Trophoblast cell (in vitro differentiated cells and primary cell): ENCODE data around the gene AGAP1.
A peak's percentile ranks its signal among the peaks of the same experiment; 100 is the strongest.

Source experiments
- DNase-seq, 2 donors: peaks; one replicate each; pipeline ENCODE4 v3.0.0-alpha.2; 2016
- H2AFZ ChIP-seq: 2 replicates; pipeline ENCODE4 v1.6.1; 2013; ENCODE audit warnings: low read length, moderate library complexity, mild to moderate bottlenecking; ENCODE audit not compliant: insufficient read depth, poor library complexity
- H2AK5ac ChIP-seq: 2 replicates; pipeline ENCODE4 v1.6.1; 2013; ENCODE audit warnings: mild to moderate bottlenecking, low read length
- H2BK120ac ChIP-seq: 2 replicates; pipeline ENCODE4 v1.6.1; 2013; ENCODE audit warnings: low read length, mild to moderate bottlenecking, moderate library complexity; ENCODE audit not compliant: insufficient read depth, poor library complexity
- H2BK12ac ChIP-seq: 2 replicates; pipeline ENCODE4 v1.6.1; 2013; ENCODE audit warnings: mild to moderate bottlenecking, low read length, moderate library complexity
- H2BK5ac ChIP-seq: 2 replicates; pipeline ENCODE4 v1.6.1; 2013; ENCODE audit warnings: low read length, low read depth, moderate library complexity, mild to moderate bottlenecking; ENCODE audit not compliant: poor library complexity
- H3K14ac ChIP-seq: 2 replicates; pipeline ENCODE4 v1.6.1; 2013; ENCODE audit warnings: mild to moderate bottlenecking, low read length
- H3K18ac ChIP-seq: 2 replicates; pipeline ENCODE4 v1.6.1; 2013; ENCODE audit warnings: mild to moderate bottlenecking, low read length
- H3K23ac ChIP-seq: 2 replicates; pipeline ENCODE4 v1.6.1; 2013; ENCODE audit warnings: low read length
- H3K27ac ChIP-seq: 2 replicates; pipeline ENCODE4 v1.5.1; 2013; ENCODE audit warnings: low read depth, mild to moderate bottlenecking, inconsistent platforms, low read length, moderate library complexity
- H3K27me3 ChIP-seq: 2 replicates; pipeline ENCODE4 v1.6.1; 2013; ENCODE audit warnings: inconsistent platforms, mild to moderate bottlenecking, low read length, moderate library complexity; ENCODE audit not compliant: insufficient read depth
- H3K36me3 ChIP-seq, 2 experiments: 1 replicate in 1 of 2; 2 replicates in 1 of 2; pipeline ENCODE4 v1.6.1; 2013; ENCODE audit warnings: low read length in 2 of 2, mild to moderate bottlenecking in 2 of 2, moderate library complexity in 1 of 2; ENCODE audit not compliant: insufficient read depth in 2 of 2, control insufficient read depth in 1 of 2
- H3K4ac ChIP-seq: 2 replicates; pipeline ENCODE4 v1.6.1; 2013; ENCODE audit warnings: low read depth, mild to moderate bottlenecking, low read length, moderate library complexity
- H3K4me1 ChIP-seq, 2 experiments: 1 replicate in 1 of 2; 2 replicates in 1 of 2; pipeline ENCODE4 v1.6.1; 2013; ENCODE audit warnings: low read length in 2 of 2, mild to moderate bottlenecking in 2 of 2, moderate library complexity in 1 of 2; ENCODE audit not compliant: insufficient read depth in 2 of 2, control insufficient read depth in 1 of 2
- H3K4me2 ChIP-seq: 2 replicates; pipeline ENCODE4 v1.6.1; 2013; ENCODE audit warnings: inconsistent platforms, mild to moderate bottlenecking, low read length, moderate library complexity
- H3K4me3 ChIP-seq: 2 replicates; pipeline ENCODE4 v1.5.1; 2013; ENCODE audit warnings: mild to moderate bottlenecking, low read depth, low read length, inconsistent platforms
- H3K79me1 ChIP-seq: one replicate; pipeline ENCODE4 v1.6.1; 2013; ENCODE audit warnings: low read length
- H3K79me2 ChIP-seq: 2 replicates; pipeline ENCODE4 v1.6.1; 2013; ENCODE audit warnings: low read length, mild to moderate bottlenecking; ENCODE audit not compliant: control insufficient read depth, insufficient read depth, poor library complexity
- H3K9ac ChIP-seq: 2 replicates; pipeline ENCODE4 v1.6.1; 2013; ENCODE audit warnings: mild to moderate bottlenecking, low read length
- H3K9me3 ChIP-seq: 2 replicates; pipeline ENCODE4 v1.6.1; 2013; ENCODE audit warnings: low read depth, mild to moderate bottlenecking, control low read depth, inconsistent platforms, low read length; ENCODE audit not compliant: insufficient read depth
- H4K12ac ChIP-seq: 2 replicates; pipeline ENCODE4 v1.6.1; 2013; ENCODE audit warnings: low read depth, mild to moderate bottlenecking, low read length, moderate library complexity
- H4K8ac ChIP-seq: 2 replicates; pipeline ENCODE4 v1.6.1; 2013; ENCODE audit warnings: low read depth, mild to moderate bottlenecking, low read length, moderate library complexity
- H4K91ac ChIP-seq: one replicate; pipeline ENCODE4 v1.6.1; 2013; ENCODE audit warnings: low read depth, mild to moderate bottlenecking, low read length, moderate library complexity
- WGBS: extraction: QIAGEN DNeasy Blood & Tissue Kit; methylation state at CpG from one replicate; pipeline ENCODE4 v1.1.7; 2013; ENCODE audit warnings: missing lambda C conversion rate; ENCODE audit not compliant: insufficient read length, insufficient coverage; ENCODE audit errors: extremely low coverage; 5-methylcytosine and 5-hydroxymethylcytosine counted together

AGAP1 gene

GRCh38 chr2:235716875-235717496, 223.1 kb downstream of the AGAP1 start:
- Histone ChIP-seq H3K9ac (no peak overlapping the region), H2AK5ac (no peak overlapping the region), H2BK5ac (no peak overlapping the region), H4K12ac (no peak overlapping the region), H3K27ac (no peak overlapping the region), H3K79me2 (no peaks in the 10 kb centered on the region), H3K23ac (no peak overlapping the region), H3K4me3 (no peak overlapping the region), H3K79me1 (no peaks in the 10 kb centered on the region), H3K9me3 (no peaks in the 10 kb centered on the region), H2BK120ac (no peak overlapping the region), H4K91ac (no peak overlapping the region), H3K4me1 (peaks cover 4% of the 10 kb centered on the region in 2 experiments), H3K27me3 (no peaks in the 10 kb centered on the region), H4K8ac (no peak overlapping the region), H3K18ac (no peak overlapping the region), H2BK12ac (no peak overlapping the region), H3K4me2 (no peak overlapping the region), H2AFZ (no peak overlapping the region), H3K14ac (no peak overlapping the region), H3K36me3 (no peaks in the 10 kb centered on the region), H3K4ac (no peak overlapping the region)
- DNase-seq = peak; percentile 9 to 74
- no CpG with 5 or more reads among the region's 13 CpGs for WGBS

DNA sequence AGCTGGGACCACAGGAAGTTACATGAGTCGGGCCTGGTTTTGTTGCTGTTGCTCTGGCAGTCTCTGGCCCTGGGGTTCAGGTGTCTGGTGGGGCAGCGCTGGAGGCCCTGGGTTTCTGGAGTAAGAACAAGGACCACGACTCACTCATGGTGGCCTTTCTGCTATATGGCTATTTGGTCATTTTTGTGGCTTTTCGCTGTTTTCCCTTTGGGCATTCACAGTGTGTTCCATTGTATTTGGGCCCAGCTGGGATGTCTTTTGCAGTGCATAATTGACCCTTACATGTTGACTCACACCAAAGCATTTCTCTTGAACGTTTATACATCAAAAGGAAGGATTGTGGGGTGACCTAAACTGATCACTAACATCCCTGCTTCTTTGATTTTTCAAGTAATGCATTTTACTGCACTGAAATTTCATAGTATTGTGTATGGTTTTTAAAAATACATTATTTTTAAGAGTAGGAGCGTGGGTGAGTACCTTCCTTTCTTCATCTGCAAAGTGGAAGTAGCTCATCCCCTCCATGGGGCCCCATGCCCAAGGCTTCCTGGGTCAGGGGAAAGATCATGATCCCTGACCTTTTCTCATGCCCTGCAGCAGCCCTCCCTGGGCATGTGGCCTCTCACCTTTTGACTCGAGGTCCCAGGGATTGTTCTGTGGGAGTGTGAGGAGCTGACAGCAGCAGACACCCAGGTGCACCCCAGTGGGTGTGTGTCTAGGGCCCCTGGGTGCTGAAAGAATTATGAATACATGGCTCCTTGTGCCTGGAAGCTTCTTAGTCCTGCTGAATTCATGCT, 225.5 kb downstream of the AGAP1 start:
- no peak overlapping the region for H4K91ac ChIP-seq
- no peak overlapping the region for H2AK5ac ChIP-seq
- H2BK5ac ChIP-seq = no peak overlapping the region
- no peak overlapping the region for H2AFZ ChIP-seq
- H3K4ac ChIP-seq = no peak overlapping the region
- WGBS = no CpG with 5 or more reads among the region's 7 CpGs
- H3K4me1 ChIP-seq = peaks cover 4% of the 10 kb centered on the region in 2 experiments
- H3K9me3 ChIP-seq = no peaks in the 10 kb centered on the region
- H3K4me2 ChIP-seq = no peak overlapping the region
- no peak overlapping the region for H2BK12ac ChIP-seq
- no peak overlapping the region for H3K4me3 ChIP-seq
- no peak overlapping the region for H3K18ac ChIP-seq
- peaks cover 2 to 3% of the 10 kb centered on the region in 2 experiments for H3K36me3 ChIP-seq
- no peaks in the 10 kb centered on the region for H3K79me2 ChIP-seq
- H2BK120ac ChIP-seq = no peak overlapping the region
- H3K14ac ChIP-seq = no peak overlapping the region
- H3K9ac ChIP-seq = no peak overlapping the region
- H3K27ac ChIP-seq = no peak overlapping the region
- DNase-seq = no peak
- H3K27me3 ChIP-seq = no peaks in the 10 kb centered on the region
- H3K23ac ChIP-seq = no peak overlapping the region
- H4K12ac ChIP-seq = no peak overlapping the region
- no peaks in the 10 kb centered on the region for H3K79me1 ChIP-seq
- H4K8ac ChIP-seq = no peak overlapping the region

DNA sequence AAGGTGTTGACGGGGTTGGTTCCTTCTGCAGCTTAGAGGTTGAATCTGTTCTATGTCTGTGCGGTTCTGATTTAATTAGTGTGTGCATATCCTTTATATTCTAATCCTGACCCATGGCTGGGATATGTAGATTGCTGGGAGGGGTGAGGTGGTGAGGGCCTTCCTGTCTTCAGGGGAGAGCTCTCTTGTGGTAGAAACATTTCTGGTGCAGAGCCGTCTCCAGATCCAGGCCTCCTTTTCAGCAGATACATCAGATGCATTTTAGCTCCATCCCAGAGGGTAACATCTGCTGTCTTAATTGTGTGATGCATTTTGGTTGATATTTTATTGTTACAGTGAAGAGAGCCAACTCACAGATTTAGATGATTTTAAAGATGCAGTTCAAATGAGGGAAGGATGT, 227.8 kb downstream of the AGAP1 start:
- Histone ChIP-seq H4K8ac (no peak overlapping the region), H2AK5ac (no peak overlapping the region), H3K4ac (no peak overlapping the region), H4K91ac (no peak overlapping the region), H2BK120ac (no peak overlapping the region), H3K27me3 (no peaks in the 10 kb centered on the region), H3K36me3 (peaks cover 2 to 3% of the 10 kb centered on the region in 2 experiments), H3K79me1 (no peaks in the 10 kb centered on the region), H2BK12ac (no peak overlapping the region), H3K23ac (no peak overlapping the region), H2AFZ (no peak overlapping the region), H3K9ac (no peak overlapping the region), H3K18ac (no peak overlapping the region), H3K27ac (no peak overlapping the region), H3K4me3 (no peak overlapping the region), H3K4me2 (no peak overlapping the region), H3K9me3 (no peaks in the 10 kb centered on the region), H3K14ac (no peak overlapping the region), H4K12ac (no peak overlapping the region), H3K79me2 (no peaks in the 10 kb centered on the region), H3K4me1 (peaks cover 4 to 7% of the 10 kb centered on the region in 2 experiments), H2BK5ac (no peak overlapping the region)
- no CpG with 5 or more reads among the region's 3 CpGs for WGBS
- no peak for DNase-seq

- Histone ChIP-seq H3K9ac (no peak overlapping the region), H2BK12ac (no peak overlapping the region), H3K23ac (no peak overlapping the region), H2AFZ (no peak overlapping the region), H2AK5ac (no peak overlapping the region), H3K27me3 (no peaks in the 10 kb centered on the region), H3K79me1 (no peaks in the 10 kb centered on the region), H4K91ac (no peak overlapping the region), H4K8ac (no peak overlapping the region), H3K14ac (no peak overlapping the region), H3K18ac (no peak overlapping the region), H3K4me2 (no peak overlapping the region), H4K12ac (no peak overlapping the region), H3K4ac (no peak overlapping the region), H2BK5ac (no peak overlapping the region), H3K4me1 (peaks cover 4 to 7% of the 10 kb centered on the region in 2 experiments), H2BK120ac (no peak overlapping the region), H3K79me2 (no peaks in the 10 kb centered on the region), H3K27ac (no peak overlapping the region), H3K36me3 (peaks cover 2 to 3% of the 10 kb centered on the region in 2 experiments), H3K9me3 (no peaks in the 10 kb centered on the region), H3K4me3 (no peak overlapping the region)
- no CpG with 5 or more reads among the region's 7 CpGs for WGBS
- no peak for DNase-seq
Observed at GRCh38 chr2:235722869-235723268, 229.0 kb downstream of the AGAP1 start.
